Camera-type eye (tissue), 1 donor: ENCODE data around the gene RFX7. TPM values are rescaled to one million over a fixed set of nuclear protein-coding genes. Genes with fewer than 3 reads are reported as not detected.

Source experiments
- total RNA-seq: library from RNA; depleted of rRNA; stranded (reverse); fragments of >200 nt; gene quantifications from one replicate; pipeline ENCODE4 v1.2.3, GENCODE V29; 2014

Gene RFX7
- 29.2 TPM for total RNA-seq

DNA sequence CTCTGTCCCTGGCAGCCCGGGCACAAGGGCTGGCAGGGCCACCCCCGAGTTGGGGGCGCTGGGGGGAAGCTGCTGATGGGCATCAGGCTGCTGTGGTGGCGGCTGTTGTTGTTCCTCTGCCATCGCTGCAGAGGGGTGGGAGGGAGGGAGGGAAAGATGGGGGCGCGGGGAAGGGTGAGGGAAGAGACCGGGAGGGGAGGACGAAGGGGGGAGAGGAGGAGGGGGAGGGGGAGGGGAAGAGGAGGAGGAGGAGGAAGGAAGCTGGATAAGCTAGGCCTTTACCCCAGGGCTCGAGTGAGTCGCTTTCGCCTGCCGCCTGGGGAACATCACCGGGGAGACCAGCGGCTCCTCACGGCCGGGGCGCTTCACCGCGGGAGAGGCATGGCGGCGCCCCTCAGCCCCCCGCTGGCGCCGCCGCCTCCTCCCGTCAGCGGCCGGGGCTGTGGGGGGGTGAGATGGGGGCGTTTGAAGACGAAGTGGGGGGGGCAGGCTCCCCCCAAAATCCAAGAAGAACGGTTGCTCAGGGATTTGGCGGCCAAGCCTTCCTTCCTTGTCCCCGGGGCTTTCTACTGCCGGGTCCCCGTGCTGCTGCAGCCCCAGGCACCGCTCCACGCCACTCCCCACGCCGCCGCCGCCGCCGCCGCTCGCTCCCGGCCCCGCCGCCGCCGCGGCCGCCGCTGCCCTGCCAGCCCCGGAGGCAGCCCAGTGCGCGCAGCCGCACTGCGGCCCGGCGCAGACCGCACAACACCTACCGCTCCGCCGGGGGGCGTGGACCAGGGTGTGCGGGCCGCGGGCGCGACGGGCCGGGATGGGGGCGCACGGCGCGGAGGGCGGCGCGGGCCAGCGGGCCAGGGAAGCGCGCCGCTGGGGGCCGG lies at the start of gene RFX7:
Gene RFX7, minus strand, starts transcription at position 717 of the 875 bp plus-strand sequence. Its CDS starts 594 bp downstream, at position 123.

Other genes starting within 250 kb of the RFX7 start
- 43.3 TPM for gene TEX9, start 121.5 kb upstream of the RFX7 start, total RNA-seq
- 7.8 TPM for gene MNS1, start 221.3 kb upstream of the RFX7 start, total RNA-seq